ENCODE measurements around the gene RNF217.

GRCh38 chr6:125050663-125051318 is 88.6 kb downstream of the RNF217 start:
- TF ChIP-seq EZH2 (IDR thresholded peaks at IDR 0.05; ENCODE audit: low read depth) (no peak), CTCF (conservative IDR thresholded peaks at IDR 0.05) (no peak)

All from PC-9 (cell line).